Chondrocyte (in vitro differentiated cells): ENCODE results near the gene INSYN2A. TPM values are rescaled to one million over a fixed set of nuclear protein-coding genes. Genes with fewer than 3 reads are reported as not detected.

Experiments used
- DNase-seq: peaks from one replicate; pipeline ENCODE4 v3.0.0; 2021; ENCODE audit warnings: mixed read lengths, low spot score
- H3K27ac Mint-ChIP-seq: one replicate; pipeline ENCODE4 v1.8.0; 2021; ENCODE audit warnings: mild to moderate bottlenecking, moderate library complexity, mixed read lengths; ENCODE audit not compliant: unreplicated experiment
- H3K27me3 Mint-ChIP-seq: 2 replicates; pipeline ENCODE4 v1.8.0; 2021; ENCODE audit warnings: low read depth, mixed read lengths
- H3K36me3 Mint-ChIP-seq: 2 replicates; pipeline ENCODE4 v1.8.0; 2021; ENCODE audit warnings: low read depth, mixed read lengths
- H3K4me1 Mint-ChIP-seq: 2 replicates; pipeline ENCODE4 v1.8.0; 2021; ENCODE audit warnings: low read depth, mild to moderate bottlenecking, mixed read lengths
- H3K4me3 Mint-ChIP-seq: one replicate; pipeline ENCODE4 v1.8.0; 2021; ENCODE audit warnings: mild to moderate bottlenecking, moderate library complexity, mixed read lengths; ENCODE audit not compliant: unreplicated experiment
- H3K9me3 Mint-ChIP-seq: 2 replicates; pipeline ENCODE4 v1.8.0; 2021; ENCODE audit warnings: low read depth, mixed read lengths
- total RNA-seq: library from RNA; stranded (reverse); gene quantifications from 3 replicates; pipeline ENCODE4 v1.2.1, GENCODE V29; 2021
- TF ChIP-seq, protein P1 (sequence below): fragments of 200-600 bp; sonication (generic); IDR thresholded peaks from 2 replicates; pipeline ENCODE4 v1.5.0; 2021; ENCODE audit warnings: antibody characterized with exemption, mild to moderate bottlenecking, moderate library complexity

Gene INSYN2A
- total RNA-seq, 1 donor from 2014 or later = 0.10 TPM

DNA sequence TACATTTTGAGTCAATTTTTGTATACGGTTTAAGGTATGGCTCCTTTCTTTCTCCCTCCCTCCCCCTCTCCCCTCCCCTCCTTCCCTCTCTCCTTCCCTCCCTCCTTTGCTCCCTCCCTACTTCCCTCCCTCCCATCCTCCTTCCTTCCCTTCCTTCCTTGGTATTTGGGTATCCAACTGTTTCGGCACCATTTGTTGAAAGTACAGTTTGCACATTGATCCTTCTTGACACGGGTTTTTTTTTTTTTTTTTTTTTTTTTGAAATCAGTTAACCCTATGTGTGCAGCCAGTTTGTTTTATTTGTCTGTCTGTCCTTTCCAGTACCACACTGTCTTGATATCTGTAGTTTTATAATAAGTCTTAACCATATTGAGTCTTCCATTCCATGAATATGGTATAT is 39.9 kb upstream of the INSYN2A start:
- Mint-ChIP-seq H3K27me3 (no peaks in the 10 kb centered on the region), H3K4me1 (peaks cover 10% of the 10 kb centered on the region)

DNA sequence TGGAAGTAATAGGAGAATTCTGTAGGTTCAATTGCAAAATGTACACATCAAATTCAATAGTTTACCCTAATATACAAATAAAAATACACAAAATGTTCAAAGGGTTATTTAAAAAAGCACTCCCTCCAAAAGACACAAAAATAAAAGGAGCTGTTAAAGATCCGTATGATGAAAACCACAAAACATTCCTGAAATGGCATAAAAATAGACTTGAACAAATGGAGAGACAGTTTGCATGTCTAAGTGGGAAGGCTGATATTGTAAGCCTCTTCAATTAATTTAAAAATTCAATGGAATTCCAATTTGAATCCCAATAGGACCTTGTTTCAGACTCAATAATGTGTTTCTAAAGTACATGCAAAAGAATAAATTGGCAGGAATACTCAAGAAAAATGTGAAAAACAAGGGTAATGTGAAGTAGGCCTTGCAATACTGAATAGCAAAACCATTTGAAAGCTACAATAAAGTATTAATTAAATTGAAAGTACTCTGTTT is 38.0 kb upstream of the INSYN2A start:
- H3K27me3 Mint-ChIP-seq = no peaks in the 10 kb centered on the region
- H3K4me3 Mint-ChIP-seq = no peak overlapping the region
- no peak for DNase-seq
- H3K27ac Mint-ChIP-seq = no peak overlapping the region
- no peaks in the 10 kb centered on the region for H3K9me3 Mint-ChIP-seq
- peaks cover 1% of the 10 kb centered on the region for H3K36me3 Mint-ChIP-seq
- TF ChIP-seq, protein P1, sequence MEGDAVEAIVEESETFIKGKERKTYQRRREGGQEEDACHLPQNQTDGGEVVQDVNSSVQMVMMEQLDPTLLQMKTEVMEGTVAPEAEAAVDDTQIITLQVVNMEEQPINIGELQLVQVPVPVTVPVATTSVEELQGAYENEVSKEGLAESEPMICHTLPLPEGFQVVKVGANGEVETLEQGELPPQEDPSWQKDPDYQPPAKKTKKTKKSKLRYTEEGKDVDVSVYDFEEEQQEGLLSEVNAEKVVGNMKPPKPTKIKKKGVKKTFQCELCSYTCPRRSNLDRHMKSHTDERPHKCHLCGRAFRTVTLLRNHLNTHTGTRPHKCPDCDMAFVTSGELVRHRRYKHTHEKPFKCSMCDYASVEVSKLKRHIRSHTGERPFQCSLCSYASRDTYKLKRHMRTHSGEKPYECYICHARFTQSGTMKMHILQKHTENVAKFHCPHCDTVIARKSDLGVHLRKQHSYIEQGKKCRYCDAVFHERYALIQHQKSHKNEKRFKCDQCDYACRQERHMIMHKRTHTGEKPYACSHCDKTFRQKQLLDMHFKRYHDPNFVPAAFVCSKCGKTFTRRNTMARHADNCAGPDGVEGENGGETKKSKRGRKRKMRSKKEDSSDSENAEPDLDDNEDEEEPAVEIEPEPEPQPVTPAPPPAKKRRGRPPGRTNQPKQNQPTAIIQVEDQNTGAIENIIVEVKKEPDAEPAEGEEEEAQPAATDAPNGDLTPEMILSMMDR = no peak
- peaks cover 10% of the 10 kb centered on the region for H3K4me1 Mint-ChIP-seq

More for the DNA sequence above, 39.9 kb upstream of the INSYN2A start:
- DNase-seq = no peak
- H3K36me3 Mint-ChIP-seq = peaks cover 1% of the 10 kb centered on the region
- H3K27ac Mint-ChIP-seq = no peak overlapping the region
- no peak overlapping the region for H3K4me3 Mint-ChIP-seq
- TF ChIP-seq, protein P1 = no peak
- H3K9me3 Mint-ChIP-seq = no peaks in the 10 kb centered on the region

DNA sequence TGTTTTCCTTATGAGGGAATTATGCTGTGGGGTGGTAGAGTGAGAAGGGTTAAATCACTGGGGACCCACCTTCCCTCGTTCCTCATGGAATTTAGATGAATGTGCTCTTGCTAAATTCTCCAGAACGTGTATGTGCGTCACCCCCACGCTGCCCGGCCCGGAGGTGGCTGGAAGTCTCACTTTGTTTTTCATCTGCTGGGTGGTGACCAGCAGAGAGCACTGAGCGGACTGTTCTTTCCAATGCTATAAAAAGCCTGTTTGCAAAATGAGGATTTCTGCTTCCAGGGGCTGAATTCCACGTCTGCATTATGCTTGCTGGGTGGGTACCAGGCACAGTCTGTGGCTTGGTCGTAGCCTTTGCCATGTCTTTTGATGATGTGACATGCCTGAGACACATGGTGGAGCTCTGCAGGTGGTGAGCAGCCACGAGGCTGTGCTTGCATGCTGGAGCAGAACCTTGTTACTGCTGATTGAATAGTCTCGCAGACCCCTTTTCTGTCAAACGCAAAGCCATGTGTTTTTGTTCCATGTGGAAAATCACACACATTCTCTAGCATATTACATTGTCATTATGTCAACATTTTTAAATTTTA is 31.9 kb upstream of the INSYN2A start:
- H3K36me3 Mint-ChIP-seq = peaks cover 3% of the 10 kb centered on the region
- H3K4me1 Mint-ChIP-seq = no peaks in the 10 kb centered on the region
- H3K27ac Mint-ChIP-seq = no peak overlapping the region
- H3K4me3 Mint-ChIP-seq = no peak overlapping the region
- TF ChIP-seq, protein P1 = peak; percentile 15
- no peaks in the 10 kb centered on the region for H3K9me3 Mint-ChIP-seq
- H3K27me3 Mint-ChIP-seq = no peaks in the 10 kb centered on the region
- DNase-seq = no peak

DNA sequence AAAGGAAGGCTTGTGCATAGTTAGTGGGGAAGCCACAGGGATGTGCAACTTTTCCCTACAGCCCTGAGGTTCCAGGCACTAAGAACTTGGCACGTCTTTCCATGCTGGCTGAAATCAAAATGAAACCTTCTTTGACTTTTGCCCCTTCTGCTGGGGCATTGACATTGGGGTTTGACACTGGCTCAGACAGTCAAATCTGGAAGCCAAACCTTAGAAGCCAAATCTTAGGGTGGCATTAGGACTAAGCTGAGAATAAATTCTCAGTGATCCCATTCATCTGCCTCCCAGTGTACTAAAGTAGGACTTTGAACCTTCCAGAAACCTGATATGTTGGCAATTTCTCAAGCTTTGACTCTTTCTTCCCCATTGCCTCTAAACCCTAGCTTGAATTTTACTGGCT is 31.3 kb upstream of the INSYN2A start:
- no peaks in the 10 kb centered on the region for H3K4me1 Mint-ChIP-seq
- TF ChIP-seq, protein P1 = no peak

DNA sequence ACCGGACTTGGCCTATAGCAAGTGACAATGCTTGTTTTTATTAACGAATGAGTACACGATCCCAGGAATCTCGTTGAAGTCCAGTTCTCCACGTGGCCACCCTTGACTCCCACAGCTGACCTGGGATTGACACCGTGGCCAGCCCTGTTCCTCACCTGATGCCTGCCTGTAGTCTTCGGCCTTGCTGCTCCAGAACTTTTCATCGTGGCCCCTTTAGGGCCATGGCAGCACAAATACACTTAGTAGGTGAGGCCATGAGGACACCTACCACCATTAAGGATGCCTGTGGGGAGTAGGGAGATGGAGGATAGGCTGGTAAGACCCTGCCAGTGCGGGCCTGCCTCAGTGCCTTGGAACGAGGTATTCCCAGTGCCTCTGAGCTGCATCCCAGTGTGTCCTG is 30.6 kb upstream of the INSYN2A start:
- Mint-ChIP-seq H3K4me3 (no peak overlapping the region), H3K36me3 (peaks cover 3% of the 10 kb centered on the region), H3K27me3 (no peaks in the 10 kb centered on the region), H3K27ac (no peak overlapping the region), H3K4me1 (no peaks in the 10 kb centered on the region), H3K9me3 (no peaks in the 10 kb centered on the region)
- no peak for DNase-seq
- TF ChIP-seq, protein P1 = no peak

More for the DNA sequence above, 31.3 kb upstream of the INSYN2A start:
- no peak overlapping the region for H3K27ac Mint-ChIP-seq
- H3K4me3 Mint-ChIP-seq = no peak overlapping the region
- DNase-seq = no peak
- H3K36me3 Mint-ChIP-seq = peaks cover 3% of the 10 kb centered on the region
- no peaks in the 10 kb centered on the region for H3K27me3 Mint-ChIP-seq
- no peaks in the 10 kb centered on the region for H3K9me3 Mint-ChIP-seq
